H1 (cell line): ENCODE data around the gene SIGLEC11.

Experiments
- BRCA1 ChIP-seq: IDR thresholded peaks from 2 replicates; pipeline ENCODE4 v1.6.1; 2012; ENCODE audit warnings: low read depth, low read length, improper control_type of control experiment
- EZH2 ChIP-seq: fragments of 200-600 bp; sonication (generic); IDR thresholded peaks from 2 replicates; pipeline ENCODE4 v1.7.1; 2012; ENCODE audit warnings: low read depth, mild to moderate bottlenecking, moderate library complexity, low read length, inconsistent platforms; ENCODE audit not compliant: severe bottlenecking
- POLR2A ChIP-seq, 2 experiments: IDR thresholded peaks; 1 replicate in 1 of 2; 2 replicates in 1 of 2; pipeline ENCODE4 v1.6.1; 2011; ENCODE audit warnings: low read depth in 2 of 2, low read length in 2 of 2, mild to moderate bottlenecking in 2 of 2; ENCODE audit errors: control extremely low read depth in 1 of 2
- POLR2AphosphoS5 ChIP-seq: IDR thresholded peaks from 2 replicates; pipeline ENCODE4 v1.6.1; 2011; ENCODE audit warnings: low read depth, low read length
- SP1 ChIP-seq: IDR thresholded peaks from 2 replicates; pipeline ENCODE4 v1.6.1; 2011; ENCODE audit warnings: low read depth, low read length
- TF ChIP-seq, protein P1 (sequence below): IDR thresholded peaks from 2 replicates; pipeline ENCODE4 v1.6.1; 2011; ENCODE audit warnings: low read length, improper control_type of control experiment
- TF ChIP-seq, protein P2 (sequence below), 3 experiments: IDR thresholded peaks; 1 replicate in 2 of 3; 2 replicates in 1 of 3; pipeline versions ENCODE4 v1.5.1 to v1.6.1; 2011; ENCODE audit warnings: low read length in 3 of 3, mild to moderate bottlenecking in 3 of 3, inconsistent platforms in 2 of 3, low read depth in 1 of 3, moderate library complexity in 1 of 3; ENCODE audit not compliant: insufficient read depth in 1 of 3; ENCODE audit errors: control extremely low read depth in 1 of 3

GRCh38 chr19:49978324-49978723 lies 17.4 kb upstream of the SIGLEC11 start:
- TF ChIP-seq, protein P1, sequence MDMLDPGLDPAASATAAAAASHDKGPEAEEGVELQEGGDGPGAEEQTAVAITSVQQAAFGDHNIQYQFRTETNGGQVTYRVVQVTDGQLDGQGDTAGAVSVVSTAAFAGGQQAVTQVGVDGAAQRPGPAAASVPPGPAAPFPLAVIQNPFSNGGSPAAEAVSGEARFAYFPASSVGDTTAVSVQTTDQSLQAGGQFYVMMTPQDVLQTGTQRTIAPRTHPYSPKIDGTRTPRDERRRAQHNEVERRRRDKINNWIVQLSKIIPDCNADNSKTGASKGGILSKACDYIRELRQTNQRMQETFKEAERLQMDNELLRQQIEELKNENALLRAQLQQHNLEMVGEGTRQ = no peak
- no peak for TF ChIP-seq POLR2A (IDR thresholded peaks at IDR 0.05; ENCODE audit: control extremely low read depth in 1 of 2, low read depth in 2 of 2, low read length in 2 of 2)
- TF ChIP-seq, protein P2, sequence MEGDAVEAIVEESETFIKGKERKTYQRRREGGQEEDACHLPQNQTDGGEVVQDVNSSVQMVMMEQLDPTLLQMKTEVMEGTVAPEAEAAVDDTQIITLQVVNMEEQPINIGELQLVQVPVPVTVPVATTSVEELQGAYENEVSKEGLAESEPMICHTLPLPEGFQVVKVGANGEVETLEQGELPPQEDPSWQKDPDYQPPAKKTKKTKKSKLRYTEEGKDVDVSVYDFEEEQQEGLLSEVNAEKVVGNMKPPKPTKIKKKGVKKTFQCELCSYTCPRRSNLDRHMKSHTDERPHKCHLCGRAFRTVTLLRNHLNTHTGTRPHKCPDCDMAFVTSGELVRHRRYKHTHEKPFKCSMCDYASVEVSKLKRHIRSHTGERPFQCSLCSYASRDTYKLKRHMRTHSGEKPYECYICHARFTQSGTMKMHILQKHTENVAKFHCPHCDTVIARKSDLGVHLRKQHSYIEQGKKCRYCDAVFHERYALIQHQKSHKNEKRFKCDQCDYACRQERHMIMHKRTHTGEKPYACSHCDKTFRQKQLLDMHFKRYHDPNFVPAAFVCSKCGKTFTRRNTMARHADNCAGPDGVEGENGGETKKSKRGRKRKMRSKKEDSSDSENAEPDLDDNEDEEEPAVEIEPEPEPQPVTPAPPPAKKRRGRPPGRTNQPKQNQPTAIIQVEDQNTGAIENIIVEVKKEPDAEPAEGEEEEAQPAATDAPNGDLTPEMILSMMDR (IDR thresholded peaks at IDR 0.05; ENCODE audit: control extremely low read depth in 1 of 3, insufficient read depth in 1 of 3, low read depth in 1 of 3, low read length in 3 of 3) = no peak
- no peak for TF ChIP-seq EZH2
- no peak for TF ChIP-seq POLR2AphosphoS5
- TF ChIP-seq SP1 = no peak
- no peak for TF ChIP-seq BRCA1
